ENCODE measurements around the gene BCKDHA. TPM values are rescaled to one million over a fixed set of nuclear protein-coding genes. Genes with fewer than 3 reads are reported as not detected.

BCKDHA gene
- total RNA-seq, 4 donors from 2014 or later: 55.1 to 87.2 (median 58.6) TPM

DNA sequence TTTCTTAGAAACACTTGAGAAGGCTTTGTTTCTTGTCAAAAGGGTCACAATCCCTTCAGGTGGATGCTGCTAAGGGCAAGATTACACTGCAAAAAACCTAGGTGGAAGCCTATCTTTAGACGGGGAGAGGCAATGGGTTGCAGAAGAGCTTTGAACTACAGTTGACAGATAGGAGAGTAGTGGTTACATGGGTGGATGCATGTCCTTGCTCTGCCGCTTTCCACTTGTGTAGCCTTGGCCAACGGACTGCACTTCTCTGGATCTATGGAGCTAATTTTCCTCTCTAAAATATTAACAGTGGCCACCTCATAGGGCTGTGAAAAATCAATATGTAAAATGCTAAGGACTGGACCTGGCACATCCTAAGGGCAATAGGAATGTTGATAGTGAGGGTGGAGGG is 980 bp downstream of the BCKDHA start:
- DNase-seq: no peak
- Histone ChIP-seq H3K36me3 (peaks cover 0 to 37% (median 0%) of the 10 kb centered on the region in 3 donors), H3K27me3 (no peaks in the 10 kb centered on the region), H3K27ac (peak overlapping the region in 3 of 4 donors; percentile 96 to 100 (median 96)), H3K4me1 (peaks cover 18 to 77% (median 33%) of the 10 kb centered on the region in 3 donors), H3K9me3 (no peaks in the 10 kb centered on the region), H3K4me3 (peak overlapping the region; percentile 83 to 100 (median 86))
- TF ChIP-seq, protein P1, sequence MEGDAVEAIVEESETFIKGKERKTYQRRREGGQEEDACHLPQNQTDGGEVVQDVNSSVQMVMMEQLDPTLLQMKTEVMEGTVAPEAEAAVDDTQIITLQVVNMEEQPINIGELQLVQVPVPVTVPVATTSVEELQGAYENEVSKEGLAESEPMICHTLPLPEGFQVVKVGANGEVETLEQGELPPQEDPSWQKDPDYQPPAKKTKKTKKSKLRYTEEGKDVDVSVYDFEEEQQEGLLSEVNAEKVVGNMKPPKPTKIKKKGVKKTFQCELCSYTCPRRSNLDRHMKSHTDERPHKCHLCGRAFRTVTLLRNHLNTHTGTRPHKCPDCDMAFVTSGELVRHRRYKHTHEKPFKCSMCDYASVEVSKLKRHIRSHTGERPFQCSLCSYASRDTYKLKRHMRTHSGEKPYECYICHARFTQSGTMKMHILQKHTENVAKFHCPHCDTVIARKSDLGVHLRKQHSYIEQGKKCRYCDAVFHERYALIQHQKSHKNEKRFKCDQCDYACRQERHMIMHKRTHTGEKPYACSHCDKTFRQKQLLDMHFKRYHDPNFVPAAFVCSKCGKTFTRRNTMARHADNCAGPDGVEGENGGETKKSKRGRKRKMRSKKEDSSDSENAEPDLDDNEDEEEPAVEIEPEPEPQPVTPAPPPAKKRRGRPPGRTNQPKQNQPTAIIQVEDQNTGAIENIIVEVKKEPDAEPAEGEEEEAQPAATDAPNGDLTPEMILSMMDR (IDR thresholded peaks at IDR 0.05): no peak
- TF ChIP-seq POLR2A (IDR thresholded peaks at IDR 0.05): no peak
- WGBS, 2 donors: 44 to 53% methylated on average over 3 of the region's 3 CpGs
- intact Hi-C loops (cut with DNase I): no loop called here

DNA sequence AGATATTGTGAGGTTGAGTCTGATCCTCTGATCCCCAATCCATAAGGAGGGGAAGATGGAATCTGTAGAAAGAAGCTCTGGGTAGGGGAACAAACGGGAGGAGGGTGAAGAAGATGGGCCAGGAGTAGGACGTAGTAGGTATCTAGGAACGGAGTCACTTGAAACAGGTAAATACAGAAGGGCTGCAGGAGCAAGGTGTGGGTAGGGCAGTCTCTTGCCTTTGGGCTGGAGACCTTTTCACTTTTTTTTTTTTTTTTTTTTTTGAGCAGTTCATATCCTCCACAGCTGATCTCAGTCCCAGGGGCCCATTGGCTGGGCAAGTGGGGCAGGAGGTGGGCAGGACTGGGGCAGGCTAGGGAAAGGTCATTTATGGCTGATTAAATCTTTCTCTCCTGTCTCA is 1.5 kb downstream of the BCKDHA start:
- H3K27ac ChIP-seq: peak overlapping the region in 3 of 4 donors; percentile 96 to 100 (median 96)
- no peaks in the 10 kb centered on the region for H3K9me3 ChIP-seq
- DNase-seq: no peak
- H3K4me3 ChIP-seq: peak overlapping the region; percentile 83 to 100 (median 86)
- TF ChIP-seq, protein P1 (IDR thresholded peaks at IDR 0.05): no peak
- no peak for TF ChIP-seq POLR2A (IDR thresholded peaks at IDR 0.05)
- peaks cover 0 to 35% (median 0%) of the 10 kb centered on the region in 3 donors for H3K36me3 ChIP-seq
- H3K4me1 ChIP-seq: peaks cover 18 to 82% (median 37%) of the 10 kb centered on the region in 3 donors
- H3K27me3 ChIP-seq: no peaks in the 10 kb centered on the region
- intact Hi-C loops (cut with DNase I): no loop called here
- WGBS, 2 donors: 75 to 88% methylated on average over 3 of the region's 3 CpGs

DNA sequence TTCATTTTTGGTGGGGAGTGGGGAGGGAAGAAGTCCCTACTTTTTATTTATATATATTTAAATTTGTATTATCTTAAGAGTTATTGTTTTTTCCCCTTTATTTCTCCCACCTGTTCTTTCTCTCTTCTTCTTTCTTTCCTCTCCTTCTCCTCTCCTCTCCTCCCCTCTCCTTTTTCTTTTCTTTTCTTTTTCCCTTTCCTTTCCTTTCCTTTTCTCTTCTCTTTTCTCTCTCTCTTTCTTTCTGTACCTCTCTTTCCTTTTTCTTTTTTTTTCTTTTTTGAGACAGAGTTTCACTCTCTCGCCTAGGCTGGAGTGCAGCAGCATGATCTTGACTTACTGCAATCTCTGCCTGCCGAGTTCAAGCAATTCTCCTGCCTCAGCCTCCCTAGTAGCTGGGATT is 1.9 kb downstream of the BCKDHA start:
- 85 to 93% methylated on average over 2 of the region's 2 CpGs for WGBS, 2 donors
- no peak for DNase-seq
- Histone ChIP-seq H3K4me1 (peaks cover 18 to 86% (median 37%) of the 10 kb centered on the region in 3 donors), H3K9me3 (no peaks in the 10 kb centered on the region), H3K27me3 (no peaks in the 10 kb centered on the region), H3K4me3 (peak overlapping the region in 2 of 4 donors; percentile 83 to 100), H3K27ac (peak overlapping the region in 2 of 4 donors; percentile 96 to 100), H3K36me3 (peaks cover 0 to 35% (median 0%) of the 10 kb centered on the region in 3 donors)
- TF ChIP-seq POLR2A (IDR thresholded peaks at IDR 0.05): no peak
- TF ChIP-seq, protein P1 (IDR thresholded peaks at IDR 0.05): no peak
- intact Hi-C loops (cut with DNase I): no loop called here

DNA sequence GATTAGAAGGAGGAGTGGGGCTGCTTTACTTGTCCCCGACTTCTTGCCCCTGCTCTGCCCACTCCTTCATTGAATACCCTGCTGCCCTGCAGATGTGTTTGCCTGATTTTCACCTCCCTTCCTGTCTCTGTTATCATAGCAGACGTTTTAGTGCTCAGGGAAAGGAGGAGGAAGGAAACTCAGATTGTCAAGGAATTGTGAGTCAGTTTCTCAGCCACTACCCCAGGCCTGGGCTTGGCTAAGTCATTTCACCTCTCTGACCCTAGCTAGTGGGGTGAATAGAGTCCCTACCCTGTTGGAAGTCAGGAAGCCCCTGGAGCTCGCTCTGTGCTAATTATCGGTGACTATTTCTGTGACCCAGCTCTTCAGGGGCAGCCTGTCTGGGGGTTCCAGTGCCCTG is 3.9 kb downstream of the BCKDHA start:
- H3K9me3 ChIP-seq: no peaks in the 10 kb centered on the region
- intact Hi-C loops (cut with DNase I): no loop called here
- peaks cover 26 to 90% (median 45%) of the 10 kb centered on the region in 3 donors for H3K4me1 ChIP-seq
- H3K36me3 ChIP-seq: peaks cover 0 to 35% (median 0%) of the 10 kb centered on the region in 3 donors
- no peak for DNase-seq
- no peaks in the 10 kb centered on the region for H3K27me3 ChIP-seq
- 66 to 73% methylated on average over 3 to 4 of the region's 4 CpGs for WGBS, 2 donors
- no peak overlapping the region for H3K4me3 ChIP-seq
- TF ChIP-seq, protein P1 (IDR thresholded peaks at IDR 0.05): no peak
- TF ChIP-seq POLR2A (IDR thresholded peaks at IDR 0.05): no peak
- peak overlapping the region; percentile 68 to 96 (median 74) for H3K27ac ChIP-seq

DNA sequence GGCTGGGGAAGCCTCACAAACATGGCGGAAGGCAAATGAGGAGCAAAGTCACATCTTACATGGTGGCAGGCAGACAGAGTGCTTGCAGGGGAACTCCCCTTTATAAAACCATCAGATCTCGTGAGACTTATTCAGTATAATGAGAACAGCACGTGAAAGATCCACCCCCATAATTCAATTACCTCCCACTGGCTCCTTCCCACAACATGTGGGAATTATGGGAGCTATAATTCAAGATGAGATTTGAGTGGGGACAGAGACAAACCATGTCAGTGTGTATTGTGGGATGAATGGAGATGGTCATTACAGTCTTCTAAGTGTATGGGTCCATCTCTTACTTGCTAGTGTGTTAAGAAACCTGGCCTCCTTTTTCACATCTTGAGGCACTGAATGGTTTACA is 4.4 kb downstream of the BCKDHA start:
- H3K4me3 ChIP-seq: no peak overlapping the region
- peaks cover 0 to 35% (median 0%) of the 10 kb centered on the region in 3 donors for H3K36me3 ChIP-seq
- WGBS, 2 donors: 61 to 77% methylated on average over 3 of the region's 3 CpGs
- TF ChIP-seq POLR2A (IDR thresholded peaks at IDR 0.05): no peak
- TF ChIP-seq, protein P1 (IDR thresholded peaks at IDR 0.05): no peak
- H3K9me3 ChIP-seq: no peaks in the 10 kb centered on the region
- H3K27ac ChIP-seq: peak overlapping the region; percentile 68 to 96 (median 74)
- peaks cover 27 to 90% (median 41%) of the 10 kb centered on the region in 3 donors for H3K4me1 ChIP-seq
- DNase-seq: no peak
- no peaks in the 10 kb centered on the region for H3K27me3 ChIP-seq
- intact Hi-C loops (cut with DNase I): no loop called here

All from esophagus squamous epithelium (tissue), 5 donors.